Activated T-helper 17 cell treated with anti-CD3 and anti-CD28 coated beads, Interleukin-2, amount 50 U/mL, for 72 hours (primary cell): Measurements from ENCODE around the gene R3HCC1L. TPM values are rescaled to one million over a fixed set of nuclear protein-coding genes. Genes with fewer than 3 reads are reported as not detected.

Experiments used
- total RNA-seq, 2 donors: library from RNA; stranded (reverse); gene quantifications; one replicate each; pipeline ENCODE4 v1.2.3, GENCODE V29; 2022

The R3HCC1L gene
- total RNA-seq, 2 donors from 2014 or later, result 21.6 to 23.7 TPM

Other genes starting within 250 kb of the R3HCC1L start
- not detected for gene CRTAC1, start 104.0 kb upstream of the R3HCC1L start, total RNA-seq
- gene LOXL4, start 133.5 kb downstream of the R3HCC1L start, total RNA-seq, result not detected